Left renal pelvis (tissue), 4 donors: ENCODE measurements around the gene CHD9. TPM values are rescaled to one million over a fixed set of nuclear protein-coding genes. Genes with fewer than 3 reads are reported as not detected.
"Not testable (repeated sequence)": the region's sequence is repeated elsewhere in the genome, so short reads cannot be mapped to it uniquely, and the experiment has no call there.

Experiments used
- DNase-seq, 4 donors: peaks; one replicate each; pipeline ENCODE4 v3.0.0-alpha.2; 2013; ENCODE audit warnings: low read depth in 4 of 4, low spot score in 3 of 4
- polyA plus RNA-seq, 4 donors: library from polyadenylated mRNA; unstranded; fragments of 120-200 nt; gene quantifications; one replicate each; pipeline ENCODE4 v1.2.1, GENCODE V29; 2013; ENCODE audit not compliant: insufficient read length in 4 of 4

The CHD9 gene
- polyA plus RNA-seq, 4 donors: 55.3 to 62.6 (median 59.7) TPM

DNA sequence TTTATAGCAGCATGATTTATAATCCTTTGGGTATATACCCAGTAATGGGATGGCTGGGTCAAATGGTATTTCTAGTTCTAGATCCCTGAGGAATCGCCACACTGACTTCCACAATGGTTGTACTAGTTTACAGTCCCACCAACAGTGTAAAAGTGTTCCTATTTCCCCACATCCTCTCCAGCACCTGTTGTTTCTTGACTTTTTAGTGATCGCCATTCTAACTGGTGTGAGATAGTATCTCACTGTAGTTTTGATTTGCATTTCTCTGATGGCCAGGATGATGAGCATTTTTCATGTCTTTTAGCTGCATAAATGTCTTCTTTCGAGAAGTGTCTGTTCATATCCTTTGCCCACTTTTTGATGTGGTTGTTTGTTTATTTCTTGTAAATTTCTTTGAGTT lies 276.2 kb downstream of the CHD9 start:
- DNase-seq: not testable (repeated sequence)

DNA sequence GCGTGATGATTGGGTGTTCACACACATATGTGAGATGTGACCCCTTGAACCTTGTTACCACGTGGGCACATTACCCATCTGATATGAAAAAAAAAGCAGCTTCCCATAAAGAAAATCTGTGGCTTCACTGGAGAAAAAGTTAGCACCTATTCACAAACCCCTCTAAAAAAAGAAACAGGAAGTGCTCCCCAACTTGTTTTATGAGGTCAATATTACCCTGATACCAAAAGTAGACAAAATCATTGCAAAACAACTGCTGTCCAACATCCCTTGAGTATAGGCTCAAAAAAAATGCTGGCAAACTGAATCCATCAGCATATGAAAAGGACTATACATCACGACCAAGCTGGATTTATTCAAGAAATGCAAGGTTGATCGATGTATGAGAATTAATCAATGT lies 279.8 kb downstream of the CHD9 start:
- DNase-seq: no peak

- DNase-seq: no peak
Observed at GRCh38 chr16:53337294-53337693, 282.5 kb downstream of the CHD9 start.

DNA sequence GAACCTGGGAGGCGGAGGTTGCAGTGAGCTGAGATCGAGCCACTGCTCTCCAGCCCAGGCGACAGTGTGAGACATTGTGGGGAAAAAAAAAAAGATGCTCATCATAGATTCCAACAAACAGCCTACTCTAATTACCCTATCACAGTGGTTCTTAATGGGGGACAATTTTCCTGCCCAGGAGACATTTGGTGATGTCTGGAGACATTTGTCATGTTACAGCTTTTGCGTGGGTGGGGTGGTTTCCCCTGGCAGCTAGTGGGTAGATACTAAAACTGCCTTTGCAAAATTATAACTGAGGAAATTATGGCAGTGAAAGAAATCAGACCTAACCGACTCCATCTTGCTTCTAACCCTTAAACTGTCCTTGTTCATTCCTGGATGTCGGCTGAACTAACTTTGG lies 287.0 kb downstream of the CHD9 start:
- DNase-seq: no peak

- no peak for DNase-seq
Observed at GRCh38 chr16:53355064-53355463, 300.3 kb downstream of the CHD9 start.

DNA sequence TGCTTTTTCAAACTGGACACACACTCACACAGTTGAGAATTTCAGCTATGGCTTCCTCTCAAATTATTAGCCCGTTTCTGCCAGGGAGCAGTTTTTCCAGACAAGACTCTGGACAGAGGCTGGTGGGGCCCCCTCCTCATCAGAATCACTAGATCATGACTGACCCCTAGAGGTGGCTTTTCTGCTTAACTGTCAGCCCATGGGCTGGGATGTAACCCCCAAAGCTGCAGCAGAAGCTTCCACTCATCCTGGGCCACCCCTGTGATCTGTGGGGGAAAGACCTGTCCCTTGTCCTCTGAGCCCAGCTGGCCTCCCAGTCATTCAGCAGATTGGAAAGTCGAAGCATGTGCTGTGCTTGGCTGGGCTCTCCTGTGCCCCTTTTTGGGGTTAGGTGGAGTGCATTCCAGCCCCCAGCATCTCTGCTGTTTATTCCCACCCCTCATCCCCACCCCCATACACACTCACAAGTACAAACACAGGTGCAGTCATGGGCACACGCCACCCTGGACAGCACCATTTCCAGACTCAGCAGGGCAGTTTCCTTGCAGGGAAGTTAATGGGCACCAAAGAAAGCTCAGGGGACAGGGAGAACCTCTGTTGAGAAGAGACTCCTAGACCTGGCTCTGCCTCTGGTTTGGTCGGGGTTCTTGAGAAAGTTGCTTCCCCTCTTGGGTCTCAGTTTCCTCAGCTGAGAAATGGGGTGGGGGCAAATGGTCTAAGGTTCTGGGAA lies 301.9 kb downstream of the CHD9 start:
- no peak for DNase-seq

- DNase-seq: no peak
Observed at GRCh38 chr16:53357208-53357586, 302.4 kb downstream of the CHD9 start.

DNA sequence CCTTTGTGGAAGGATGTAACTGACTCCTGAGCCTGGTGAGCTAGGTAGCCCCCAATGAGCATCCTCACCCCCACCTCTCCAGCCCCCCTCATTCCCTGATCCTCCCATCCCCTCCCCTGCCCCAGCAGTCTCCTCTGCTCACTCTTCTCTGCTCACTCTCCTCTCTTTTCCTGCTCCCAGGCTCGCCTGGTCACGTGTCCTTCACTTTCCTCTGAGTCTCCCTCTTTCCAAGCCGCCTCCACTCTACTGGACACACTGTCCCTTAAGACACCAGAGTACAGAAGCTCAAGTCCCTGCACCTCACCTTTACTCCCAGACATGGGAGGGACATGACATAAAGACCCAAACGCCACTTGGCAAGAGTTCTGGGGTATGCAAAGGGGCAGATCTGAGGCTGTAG lies 303.2 kb downstream of the CHD9 start:
- DNase-seq: no peak

GRCh38 chr16:53358884-53359283 lies 304.1 kb downstream of the CHD9 start:
- no peak for DNase-seq

DNA sequence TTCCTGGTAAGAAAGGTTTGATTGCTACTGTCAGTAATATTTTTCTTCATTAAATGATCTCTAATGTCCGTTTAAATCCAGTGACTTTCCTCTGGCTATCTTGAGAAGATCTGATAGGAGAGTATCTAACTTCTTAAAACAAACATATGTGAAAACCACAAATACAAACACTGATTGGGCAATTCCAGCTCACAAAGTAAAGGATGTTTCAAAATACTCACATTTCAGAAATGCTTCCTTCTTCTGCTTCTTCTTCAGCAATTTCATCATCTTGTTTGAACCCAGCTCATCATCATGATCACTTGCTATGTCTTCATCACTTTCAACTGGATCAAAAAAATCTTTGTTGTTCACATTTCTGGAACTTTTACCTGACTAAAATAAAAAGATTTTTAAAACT lies 315.1 kb downstream of the CHD9 start:
- DNase-seq: no peak

GRCh38 chr16:53370827-53371226 lies 316.0 kb downstream of the CHD9 start:
- no peak for DNase-seq

- DNase-seq: peak; percentile 7 to 22 (median 19)
Observed at GRCh38 chr16:53372992-53373871, 318.4 kb downstream of the CHD9 start.

GRCh38 chr16:53374800-53375199 lies 320.0 kb downstream of the CHD9 start:
- no peak for DNase-seq

GRCh38 chr16:53378138-53378537 lies 323.3 kb downstream of the CHD9 start:
- DNase-seq: no peak

Other genes starting within 250 kb of the CHD9 start
- 10 to 100 TPM in 3 of 4 donors, 1 to 10 TPM in 1; 2.9 to 11.6 (median 10.3) TPM for gene CHD9NB, start 2.1 kb upstream of the CHD9 start, polyA plus RNA-seq